GM12878 (cell line): ENCODE results near the gene SCYL1. TPM values are rescaled to one million over a fixed set of nuclear protein-coding genes. Genes with fewer than 3 reads are reported as not detected.

Source experiments
- ATAC-seq: fragments of 200-7000 bp; cut with Tn5 transposase; 3 replicates; pipeline ENCODE4 v1.9.1; 2020; ENCODE audit warnings: mild to moderate bottlenecking, moderate library complexity
- BruUV-seq: library from RNA; stranded (reverse); fragments of 400-500 nt; replicated peaks from 2 replicates; lab custom pipeline; 2021; lab: Mats Ljungman, UMichigan
- CTCF ChIA-PET: fragments of 300-600 bp; sonication (Branson Sonifier 250); formaldehyde crosslinking; extraction: SDS; loops from one replicate; lab custom pipeline; 2021; ENCODE audit warnings: inconsistent platforms; lab: Yijun Ruan, JAX
- POLR2A ChIA-PET: fragments of 350-600 bp; formaldehyde crosslinking; extraction: SDS; loops from one replicate; lab custom pipeline; 2021; ENCODE audit warnings: inconsistent platforms; lab: Charles Lee
- RAD21 ChIA-PET: fragments of 300-600 bp; sonication (Branson Sonifier 250); formaldehyde crosslinking; loops from one replicate; lab custom pipeline; 2023; ENCODE audit warnings: antibody characterized with exemption; ENCODE audit not compliant: unreplicated experiment; lab: Charles Lee
- SMC1A ChIA-PET: fragments of 300-600 bp; sonication (Branson Sonifier 250); formaldehyde crosslinking; loops from one replicate; lab custom pipeline; 2023; ENCODE audit not compliant: unreplicated experiment, uncharacterized antibody; lab: Charles Lee
- DNase-seq: peaks from one replicate; pipeline ENCODE4 v3.0.0-alpha.2; 2011; ENCODE audit warnings: low read depth, low spot score
- FAIRE-seq: peaks from 3 replicates; lab custom pipeline; 2011; peaks lifted over from hg19 to GRCh38; lab: Jason Lieb, UNC
- H2AFZ ChIP-seq: 2 replicates; pipeline ENCODE4 v1.6.0; 2011; ENCODE audit warnings: low read depth, low read length, control low read depth; ENCODE audit not compliant: control insufficient read depth
- H3K27ac ChIP-seq: 2 replicates; pipeline ENCODE4 v1.5.1; 2011; ENCODE audit warnings: control low read depth; ENCODE audit not compliant: control insufficient read depth, insufficient read depth
- H3K27me3 ChIP-seq, 2 experiments: replicated peaks in 1 of 2; 2 replicates each; pipeline versions ENCODE4 v1.6.0 to v1.6.1; 2011; ENCODE audit warnings: low read length in 1 of 2; ENCODE audit not compliant: control insufficient read depth in 2 of 2, insufficient read depth in 2 of 2
- H3K36me3 ChIP-seq, 2 experiments: 2 replicates each; pipeline ENCODE4 v1.5.1; 2011; ENCODE audit warnings: low read length in 1 of 2; ENCODE audit not compliant: control insufficient read depth in 2 of 2, insufficient read depth in 2 of 2
- H3K4me1 ChIP-seq: 2 replicates; pipeline ENCODE4 v1.6.1; 2011; ENCODE audit warnings: mild to moderate bottlenecking, low read length, moderate library complexity, mixed read lengths; ENCODE audit not compliant: control insufficient read depth, insufficient read depth
- H3K4me2 ChIP-seq: 2 replicates; pipeline ENCODE4 v1.6.0; 2011; ENCODE audit warnings: control low read depth; ENCODE audit not compliant: control insufficient read depth, insufficient read depth
- H3K4me3 ChIP-seq: fragments of 200-600 bp; sonication (generic); 2 replicates; pipeline ENCODE4 v1.5.1; 2016
- H3K79me2 ChIP-seq: 2 replicates; pipeline ENCODE4 v1.6.0; 2011; ENCODE audit warnings: low read length; ENCODE audit not compliant: control insufficient read depth, insufficient read depth
- H3K9ac ChIP-seq: 2 replicates; pipeline ENCODE4 v1.8.0; 2011; ENCODE audit warnings: low read length, control low read depth, mixed read lengths; ENCODE audit not compliant: control insufficient read depth, insufficient read depth
- H3K9me3 ChIP-seq: replicated peaks from 3 replicates; pipeline ENCODE4 v1.5.1; 2011; ENCODE audit warnings: mild to moderate bottlenecking, low read length; ENCODE audit not compliant: control insufficient read depth, insufficient read depth
- H4K20me1 ChIP-seq: 2 replicates; pipeline ENCODE4 v1.6.0; 2011; ENCODE audit not compliant: control insufficient read depth, insufficient read depth
- ASH2L ChIP-seq: fragments of 300-600, 200-600 bp; sonication (generic); IDR thresholded peaks from 2 replicates; pipeline ENCODE4 v1.6.1; 2017; ENCODE audit warnings: low read depth, mild to moderate bottlenecking, borderline replicate concordance
- ATF7 ChIP-seq: fragments of 450-650 bp; IDR thresholded peaks from 2 replicates; pipeline ENCODE4 v1.6.1; 2016; ENCODE audit warnings: low read depth, mild to moderate bottlenecking
- BCL3 ChIP-seq: IDR thresholded peaks from 2 replicates; pipeline ENCODE4 v1.6.1; 2011; ENCODE audit warnings: borderline replicate concordance, low read depth, mild to moderate bottlenecking, moderate library complexity, low read length; ENCODE audit not compliant: insufficient read depth, poor library complexity, severe bottlenecking
- BRCA1 ChIP-seq: IDR thresholded peaks from 2 replicates; pipeline ENCODE4 v1.6.1; 2011; ENCODE audit warnings: low read depth, low read length, improper control_type of control experiment
- CEBPB ChIP-seq, 2 experiments: fragments of 150-350 bp in 1 of 2; IDR thresholded peaks; 2 replicates each; pipeline ENCODE4 v1.6.1; 2012 to 2014; ENCODE audit warnings: low read depth in 2 of 2, low read length in 2 of 2, borderline replicate concordance in 1 of 2, inconsistent platforms in 1 of 2
- CHD4 ChIP-seq: fragments of 200-600 bp; sonication (generic); IDR thresholded peaks from 2 replicates; pipeline ENCODE4 v1.6.1; 2016; ENCODE audit warnings: mild to moderate bottlenecking
- EP300 ChIP-seq, 2 experiments: fragments of 150-350 bp in 1 of 2; IDR thresholded peaks; 2 replicates each; pipeline ENCODE4 v1.6.1; 2011 to 2012; ENCODE audit warnings: low read depth in 2 of 2, low read length in 2 of 2, borderline replicate concordance in 1 of 2, improper control_type of control experiment in 1 of 2, inconsistent platforms in 1 of 2; ENCODE audit not compliant: control insufficient read depth in 1 of 2
- HDAC2 ChIP-seq: fragments of 200-600 bp; sonication (generic); IDR thresholded peaks from 2 replicates; pipeline ENCODE4 v1.6.1; 2017
- KAT2A ChIP-seq: conservative IDR thresholded peaks from 2 replicates; pipeline ENCODE4 v1.6.1; 2011; ENCODE audit warnings: low read depth, low read length; ENCODE audit not compliant: control insufficient read depth
- MEF2A ChIP-seq: IDR thresholded peaks from 2 replicates; pipeline ENCODE4 v1.6.1; 2011; ENCODE audit warnings: low read depth, mild to moderate bottlenecking, low read length, moderate library complexity; ENCODE audit not compliant: insufficient read depth
- MTA2 ChIP-seq: fragments of 450-650 bp; IDR thresholded peaks from 2 replicates; pipeline ENCODE4 v1.6.1; 2016; ENCODE audit warnings: low read depth, mild to moderate bottlenecking, moderate library complexity
- NR2F1 ChIP-seq: fragments of 450-650 bp; conservative IDR thresholded peaks from 2 replicates; pipeline ENCODE4 v1.6.1; 2017; ENCODE audit warnings: mild to moderate bottlenecking
- POLR2A ChIP-seq: IDR thresholded peaks from 2 replicates; pipeline ENCODE4 v1.6.1; 2011; ENCODE audit warnings: low read depth, mild to moderate bottlenecking, low read length
- RAD21 ChIP-seq: IDR thresholded peaks from 2 replicates; pipeline ENCODE4 v1.6.1; 2011; ENCODE audit warnings: mild to moderate bottlenecking, low read depth, low read length, moderate library complexity; ENCODE audit not compliant: insufficient read depth
- RB1 ChIP-seq: fragments of 450-650 bp; formaldehyde crosslinking; IDR thresholded peaks from 2 replicates; pipeline ENCODE4 v1.6.1; 2017; ENCODE audit warnings: mild to moderate bottlenecking, borderline replicate concordance
- RFX5 ChIP-seq: IDR thresholded peaks from 2 replicates; pipeline ENCODE4 v1.6.1; 2011; ENCODE audit warnings: low read depth, low read length, improper control_type of control experiment
- SMC3 ChIP-seq: IDR thresholded peaks from 2 replicates; pipeline ENCODE4 v1.6.1; 2011; ENCODE audit warnings: low read length, improper control_type of control experiment, borderline replicate concordance
- TCF12 ChIP-seq: IDR thresholded peaks from 2 replicates; pipeline ENCODE4 v1.6.1; 2011; ENCODE audit warnings: low read depth, mild to moderate bottlenecking, low read length
- WGBS: methylation state at CpG from one replicate; pipeline ENCODE4 v1.1.6; 2016; ENCODE audit warnings: low lambda C conversion rate; ENCODE audit not compliant: insufficient replicate concordance, insufficient coverage; ENCODE audit errors: missing lambda C conversion rate; 5-methylcytosine and 5-hydroxymethylcytosine counted together
- in situ Hi-C: fragments of 300-500 bp; cut with MboI; formaldehyde crosslinking; loops from 9 replicates; pipeline ENCODE4 v1.14.3; 2018; ENCODE audit warnings: mixed read lengths
- intact Hi-C: fragments of 100-400 bp; cut with micrococcal nuclease; formaldehyde crosslinking; loops from one replicate; pipeline ENCODE4 v1.14.2; 2022; ENCODE audit not compliant: unreplicated experiment
- polyA plus RNA-seq, 11 experiments: library from polyadenylated mRNA; depleted of rRNA in 4 of 11; unstranded in 6 of 11; stranded (reverse) in 5 of 11; fragments of >200 nt; fragmentation: Nextera tagmentation in 4 of 11; fragmentation: Illumina TruSeq in 1 of 11; extraction: Ambion mirVana in 4 of 11; extraction: Trizol in 1 of 11; gene quantifications; 1 replicate in 1 of 11; 2 replicates in 10 of 11; pipeline versions ENCODE4 v1.2.1 to v1.2.3, GENCODE V29; 2011 to 2016; ENCODE audit warnings: inconsistent platforms in 2 of 11, missing spikeins in 2 of 11, low read depth in 1 of 11
- total RNA-seq, 4 experiments: library from RNA; depleted of rRNA in 3 of 4; stranded (reverse); fragments of >200 nt in 3 of 4; fragmentation: Illumina TruSeq in 1 of 4; extraction: Trizol in 1 of 4; gene quantifications; 2 replicates each; pipeline versions ENCODE4 v1.2.1 to v1.2.3, GENCODE V29; 2013 to 2021
- TF ChIP-seq, protein P1 (sequence below): IDR thresholded peaks from 2 replicates; pipeline ENCODE4 v1.6.1; 2012; ENCODE audit warnings: low read depth, low read length, improper control_type of control experiment

SCYL1 gene
- total and polyA plus RNA-seq, 10 of the 15 experiments (the other 5 are each of a cell fraction or from before 2014, with no cell fraction given) = 0.80 to 82.7 (median 51.2) TPM

DNA sequence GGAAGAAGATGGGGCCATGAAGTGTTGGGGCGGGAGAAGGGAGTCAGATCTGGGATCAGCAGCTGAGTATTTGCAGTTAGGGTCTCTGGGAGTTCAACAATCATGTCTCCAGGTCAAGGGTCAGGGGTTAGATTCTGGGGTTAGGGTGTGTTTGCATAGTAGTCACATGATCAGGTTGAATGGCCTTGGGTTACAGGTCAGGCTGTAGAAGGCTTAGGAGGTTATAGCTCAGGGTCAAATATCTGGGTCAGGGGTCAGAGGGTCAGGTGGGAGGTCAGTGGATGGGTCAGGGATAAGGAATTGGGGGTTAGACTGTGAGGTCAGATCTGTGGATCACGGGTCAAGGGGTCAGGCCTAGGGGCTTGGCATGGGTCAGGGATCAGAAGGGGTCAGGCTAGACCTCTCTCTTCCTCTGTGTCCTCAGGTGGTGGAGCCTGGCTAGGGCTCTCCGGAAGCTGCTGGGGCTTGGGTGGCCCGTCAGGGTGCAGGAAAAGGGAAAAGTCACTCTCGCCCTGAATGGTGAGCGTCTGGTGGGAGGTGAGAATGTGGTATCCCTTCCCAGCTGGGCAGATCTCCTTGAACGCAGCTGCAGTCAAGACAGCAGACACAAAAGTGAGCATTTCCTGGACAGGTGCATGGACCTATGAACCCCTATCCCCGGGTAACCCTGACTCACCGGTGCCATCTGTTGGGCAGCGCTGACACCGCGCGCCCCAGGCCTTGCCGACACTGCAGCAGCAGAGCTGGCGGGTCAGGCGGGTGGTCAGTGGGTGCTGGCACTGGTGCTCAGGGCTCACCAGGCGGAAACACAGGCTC, 26.9 kb downstream of the SCYL1 start:
- Histone ChIP-seq H3K79me2 (no peaks in the 10 kb centered on the region), H3K27me3 (no peaks in the 10 kb centered on the region), H3K4me2 (no peak overlapping the region), H3K4me3 (no peak overlapping the region), H4K20me1 (no peaks in the 10 kb centered on the region), H2AFZ (peak overlapping the region; percentile 31; the same call in 1 of the 2 replicates), H3K4me1 (peaks cover 17% of the 10 kb centered on the region), H3K9me3 (no peaks in the 10 kb centered on the region), H3K36me3 (no peaks in the 10 kb centered on the region), H3K27ac (no peak overlapping the region), H3K9ac (no peak overlapping the region)
- POLR2A ChIA-PET = interaction anchor here (0.5 to 1.2 kb wide), 2 partner anchors 12 to 135 kb away, joined by 3 read pairs; no protein-coding TSS in a partner anchor
- DNase-seq (no peak), ATAC-seq (peak; percentile 90), FAIRE-seq (peak; percentile 84)
- 25% methylated on average over 17 of the region's 17 CpGs for WGBS
- intact Hi-C loops = no loop called here
- SMC1A ChIA-PET = interaction anchor here (0.7 to 2.8 kb wide), 2 partner anchors 11 to 174 kb away, joined by 3 to 11 read pairs; no protein-coding TSS in a partner anchor
- no TSS peak for BruUV-seq
- in situ Hi-C loops = no loop called here
- CTCF ChIA-PET = interaction anchor here (0.6 to 4.7 kb wide), 10 partner anchors 9 to 995 kb away, joined by 3 to 29 read pairs (median 4); partner anchors contain the start of genes ACTN3 and ZNRD2
- RAD21 ChIA-PET = interaction anchor here (0.5 to 2.9 kb wide), 3 partner anchors 11 to 15 kb away, joined by 3 to 19 read pairs (median 4); no protein-coding TSS in a partner anchor
- TF ChIP-seq RAD21 (peak; percentile 39), RFX5 (no peak), CHD4 (no peak), POLR2A (0 out of 2 replicates have a peak, but pooled peaks have one; percentile 19), EP300 (IDR thresholded peaks at IDR 0.05; ENCODE audit: borderline replicate concordance in 1 of 2, control insufficient read depth in 1 of 2, low read depth in 2 of 2, low read length in 2 of 2) (no peak), CEBPB (IDR thresholded peaks at IDR 0.05; ENCODE audit: borderline replicate concordance in 1 of 2, low read depth in 2 of 2, low read length in 2 of 2) (no peak), NR2F1 (peak; percentile 96), TCF12 (peak; percentile 77; the same call in 1 of the 2 replicates), BCL3 (no peak), SMC3 (peak; percentile 34; the same call in 1 of the 2 replicates), KAT2A (no peak), MEF2A (no peak), MTA2 (0 out of 2 replicates have a peak, but pooled peaks have one; percentile 30), ASH2L (no peak), BRCA1 (no peak), HDAC2 (no peak), RB1 (peak; percentile 56; the same call in 1 of the 2 replicates), ATF7 (no peak)
- TF ChIP-seq, protein P1, sequence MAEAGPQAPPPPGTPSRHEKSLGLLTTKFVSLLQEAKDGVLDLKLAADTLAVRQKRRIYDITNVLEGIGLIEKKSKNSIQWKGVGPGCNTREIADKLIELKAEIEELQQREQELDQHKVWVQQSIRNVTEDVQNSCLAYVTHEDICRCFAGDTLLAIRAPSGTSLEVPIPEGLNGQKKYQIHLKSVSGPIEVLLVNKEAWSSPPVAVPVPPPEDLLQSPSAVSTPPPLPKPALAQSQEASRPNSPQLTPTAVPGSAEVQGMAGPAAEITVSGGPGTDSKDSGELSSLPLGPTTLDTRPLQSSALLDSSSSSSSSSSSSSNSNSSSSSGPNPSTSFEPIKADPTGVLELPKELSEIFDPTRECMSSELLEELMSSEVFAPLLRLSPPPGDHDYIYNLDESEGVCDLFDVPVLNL = no peak
